Measurements from ENCODE around the gene CEP131. TPM values are rescaled to one million over a fixed set of nuclear protein-coding genes. Genes with fewer than 3 reads are reported as not detected.

The CEP131 gene
- total and polyA plus RNA-seq, 5 donors: 4.6 to 7.4 (median 5.8) TPM

DNA sequence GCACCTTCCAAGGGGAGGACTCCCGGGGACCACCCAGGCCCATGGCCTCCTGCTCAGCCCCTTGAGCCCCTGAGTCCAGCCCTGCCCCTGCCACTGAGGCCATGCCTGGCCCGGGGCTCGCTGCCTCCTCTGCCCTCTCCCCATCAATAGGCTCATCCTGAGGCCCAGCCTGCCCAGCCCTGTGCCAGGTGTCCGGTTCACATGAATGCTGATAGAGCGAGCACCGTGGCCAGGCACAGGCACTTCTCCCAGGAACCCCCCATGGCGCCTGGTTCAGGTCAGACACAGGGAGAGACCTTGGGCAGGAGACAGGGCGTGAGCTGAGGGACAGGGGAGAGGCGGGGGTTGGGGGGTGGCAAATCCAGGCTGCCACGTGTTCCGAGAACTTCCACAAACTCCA is 60.3 kb downstream of the CEP131 start:
- intact Hi-C loops (cut with DNase I): no loop called here
- no peaks in the 10 kb centered on the region for H3K9me3 ChIP-seq (ENCODE audit: control insufficient read depth, low read length)
- 85% methylated on average over 11 of the region's 11 CpGs for WGBS
- no peak overlapping the region for H3K27ac ChIP-seq (ENCODE audit: low read length)
- ATAC-seq: no peak
- H3K4me1 ChIP-seq (ENCODE audit: control insufficient read depth, insufficient read depth, low read length): no peaks in the 10 kb centered on the region
- no peaks in the 10 kb centered on the region for H3K27me3 ChIP-seq (ENCODE audit: control insufficient read depth, insufficient read depth)
- H3K4me3 ChIP-seq (ENCODE audit: low read length): no peak overlapping the region
- DNase-seq: peak in 1 of 3 donors; percentile 36

- no peak overlapping the region for H3K27ac ChIP-seq (ENCODE audit: low read length)
- DNase-seq (peak in 1 of 3 donors; percentile 59), ATAC-seq (no peak)
- intact Hi-C loops (cut with DNase I): no loop called here
- no peak overlapping the region for H3K4me3 ChIP-seq (ENCODE audit: low read length)
- H3K9me3 ChIP-seq (ENCODE audit: control insufficient read depth, low read length): no peaks in the 10 kb centered on the region
- H3K4me1 ChIP-seq (ENCODE audit: control insufficient read depth, insufficient read depth, low read length): no peaks in the 10 kb centered on the region
- 90% methylated on average over 16 of the region's 16 CpGs for WGBS
- H3K27me3 ChIP-seq (ENCODE audit: control insufficient read depth, insufficient read depth): no peaks in the 10 kb centered on the region
Measured at GRCh38 chr17:81161972-81162371, 60.8 kb downstream of the CEP131 start.

DNA sequence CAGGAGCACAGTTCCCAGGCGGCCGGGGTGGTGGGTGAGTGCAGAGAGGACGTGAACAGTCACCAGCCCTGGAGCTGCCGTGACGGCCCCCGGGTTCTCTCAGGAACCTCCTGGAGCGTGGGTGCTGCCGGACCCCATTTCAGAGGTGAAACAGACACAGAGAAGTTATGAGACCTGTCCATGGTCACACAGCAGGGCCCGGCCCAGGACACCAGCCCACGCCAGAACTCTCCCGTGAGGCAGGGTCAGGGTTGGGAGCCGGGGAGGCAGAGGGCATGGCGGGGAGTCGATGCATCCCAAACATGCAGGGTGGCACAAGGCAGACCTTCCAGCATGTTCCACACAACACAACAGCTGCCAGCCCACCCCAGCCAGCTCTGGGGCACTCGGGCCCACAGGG is 61.2 kb downstream of the CEP131 start:
- DNase-seq (peak in 2 of 3 donors; percentile 22 to 44), ATAC-seq (no peak)
- Histone ChIP-seq H3K27me3 (ENCODE audit: control insufficient read depth, insufficient read depth) (no peaks in the 10 kb centered on the region), H3K4me3 (ENCODE audit: low read length) (no peak overlapping the region), H3K9me3 (ENCODE audit: control insufficient read depth, low read length) (no peaks in the 10 kb centered on the region), H3K27ac (ENCODE audit: low read length) (no peak overlapping the region), H3K4me1 (ENCODE audit: control insufficient read depth, insufficient read depth, low read length) (no peaks in the 10 kb centered on the region)
- 94% methylated on average over 15 of the region's 15 CpGs for WGBS
- intact Hi-C loops (cut with DNase I): no loop called here

DNA sequence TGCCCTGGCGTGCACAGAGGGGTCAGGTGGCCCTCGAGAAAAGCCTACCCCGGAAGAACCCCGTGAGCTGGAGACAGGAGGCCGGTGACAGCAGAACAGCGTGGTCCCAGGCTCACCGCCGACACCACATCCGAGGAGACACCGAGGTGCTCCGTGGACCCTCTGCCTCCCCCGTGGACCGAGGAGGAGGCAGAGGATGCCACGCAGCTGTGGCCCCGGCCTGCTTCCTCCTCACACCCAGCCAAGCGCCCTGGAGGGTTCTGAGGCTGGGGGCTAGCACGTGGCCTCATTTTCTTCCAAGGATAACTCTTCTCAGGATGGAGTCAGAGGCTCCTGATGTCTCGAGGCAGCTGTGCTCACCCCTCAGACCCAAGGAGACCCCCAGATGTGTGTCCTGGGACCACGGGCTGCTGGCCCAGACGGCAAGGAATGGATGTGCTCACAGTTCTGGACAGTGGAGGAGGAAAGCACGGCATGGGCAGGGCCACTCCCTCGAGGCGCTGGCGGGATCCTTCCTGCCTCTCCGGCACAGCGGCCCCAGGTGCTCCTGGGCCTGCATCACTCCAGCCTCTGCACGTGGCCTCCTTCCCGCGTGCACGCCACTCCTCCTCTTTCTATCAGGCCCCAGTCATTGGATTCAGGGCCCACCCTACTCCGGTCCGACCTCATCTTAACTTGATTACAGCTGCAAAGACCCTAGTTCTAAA is 61.9 kb downstream of the CEP131 start:
- WGBS: 69% methylated on average over 32 of the region's 32 CpGs

DNA sequence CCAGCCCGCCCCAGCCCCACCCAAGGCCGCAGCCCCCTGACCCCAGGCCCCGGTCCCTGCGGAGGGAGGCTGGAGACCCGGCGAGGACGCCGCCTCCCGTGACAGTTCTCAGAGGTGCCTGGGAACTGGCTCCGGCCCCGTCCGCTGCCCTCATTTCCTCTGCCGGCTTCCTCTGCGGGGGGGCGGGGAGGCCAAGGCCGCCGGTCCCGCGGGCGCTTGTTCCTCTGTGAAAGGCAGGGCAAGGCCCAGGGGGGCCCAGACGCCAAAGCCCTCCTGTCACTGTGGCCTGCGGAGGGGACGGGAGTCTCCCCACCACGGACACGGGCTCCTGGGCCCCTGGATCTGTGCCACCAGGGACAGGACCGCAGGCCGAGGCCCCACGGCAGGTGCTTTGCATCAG is 62.5 kb downstream of the CEP131 start:
- Histone ChIP-seq H3K4me1 (ENCODE audit: control insufficient read depth, insufficient read depth, low read length) (no peaks in the 10 kb centered on the region), H3K27me3 (ENCODE audit: control insufficient read depth, insufficient read depth) (no peaks in the 10 kb centered on the region), H3K27ac (ENCODE audit: low read length) (no peak overlapping the region), H3K9me3 (ENCODE audit: control insufficient read depth, low read length) (no peaks in the 10 kb centered on the region), H3K4me3 (ENCODE audit: low read length) (peak overlapping the region; percentile 9)
- DNase-seq (peak; percentile 61 to 84 (median 84)), ATAC-seq (peak; percentile 17 to 66)
- intact Hi-C loops (cut with DNase I): no loop called here
- WGBS: 27% methylated on average over 28 of the region's 28 CpGs

More for the DNA sequence above, 61.9 kb downstream of the CEP131 start:
- no peak for ATAC-seq
- Histone ChIP-seq H3K4me3 (ENCODE audit: low read length) (no peak overlapping the region), H3K27me3 (ENCODE audit: control insufficient read depth, insufficient read depth) (no peaks in the 10 kb centered on the region), H3K4me1 (ENCODE audit: control insufficient read depth, insufficient read depth, low read length) (no peaks in the 10 kb centered on the region), H3K27ac (ENCODE audit: low read length) (no peak overlapping the region), H3K9me3 (ENCODE audit: control insufficient read depth, low read length) (no peaks in the 10 kb centered on the region)
- DNase-seq: peak in 2 of 3 donors; percentile 47 to 52
- intact Hi-C loops (cut with DNase I): no loop called here

DNA sequence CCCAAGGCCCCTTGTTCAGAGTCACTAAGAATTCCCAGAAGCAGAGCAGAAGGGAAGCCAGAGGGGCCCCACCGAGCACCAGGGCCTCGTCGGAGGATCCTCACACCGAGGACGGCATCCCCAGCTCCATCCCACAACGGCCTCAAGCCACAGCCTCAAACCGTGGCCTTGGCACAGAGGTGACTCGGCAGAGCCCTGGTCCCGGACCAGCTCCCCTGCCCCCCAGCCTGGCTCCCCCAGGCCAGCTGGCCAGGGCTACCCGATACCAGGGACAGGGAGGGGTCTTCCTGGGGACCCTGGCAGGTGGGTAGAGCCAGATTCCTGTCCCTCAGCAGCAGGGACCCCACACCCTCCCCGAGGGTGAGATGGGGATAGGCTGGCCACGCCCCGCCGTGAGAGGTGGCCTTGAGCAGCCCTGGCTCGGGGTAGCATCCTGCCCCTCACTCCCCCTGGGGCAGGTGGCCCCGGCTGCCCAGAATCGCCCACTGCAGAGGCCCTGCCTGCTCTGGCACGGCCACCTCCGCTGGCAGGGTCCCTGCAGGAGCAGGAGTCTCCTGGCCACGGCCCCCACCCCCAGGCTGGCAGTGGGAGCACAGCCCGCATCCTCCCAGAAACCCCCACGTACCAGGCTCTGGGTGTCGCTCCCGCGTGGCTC is 63.0 kb downstream of the CEP131 start:
- DNase-seq: peak in 1 of 3 donors; percentile 49
- 66% methylated on average over 25 of the region's 25 CpGs for WGBS
- intact Hi-C loops (cut with DNase I): loop anchor here in 1 of 4 donors (5.0 kb wide), 1 partner anchor 33 kb away; no protein-coding TSS in a partner anchor

DNA sequence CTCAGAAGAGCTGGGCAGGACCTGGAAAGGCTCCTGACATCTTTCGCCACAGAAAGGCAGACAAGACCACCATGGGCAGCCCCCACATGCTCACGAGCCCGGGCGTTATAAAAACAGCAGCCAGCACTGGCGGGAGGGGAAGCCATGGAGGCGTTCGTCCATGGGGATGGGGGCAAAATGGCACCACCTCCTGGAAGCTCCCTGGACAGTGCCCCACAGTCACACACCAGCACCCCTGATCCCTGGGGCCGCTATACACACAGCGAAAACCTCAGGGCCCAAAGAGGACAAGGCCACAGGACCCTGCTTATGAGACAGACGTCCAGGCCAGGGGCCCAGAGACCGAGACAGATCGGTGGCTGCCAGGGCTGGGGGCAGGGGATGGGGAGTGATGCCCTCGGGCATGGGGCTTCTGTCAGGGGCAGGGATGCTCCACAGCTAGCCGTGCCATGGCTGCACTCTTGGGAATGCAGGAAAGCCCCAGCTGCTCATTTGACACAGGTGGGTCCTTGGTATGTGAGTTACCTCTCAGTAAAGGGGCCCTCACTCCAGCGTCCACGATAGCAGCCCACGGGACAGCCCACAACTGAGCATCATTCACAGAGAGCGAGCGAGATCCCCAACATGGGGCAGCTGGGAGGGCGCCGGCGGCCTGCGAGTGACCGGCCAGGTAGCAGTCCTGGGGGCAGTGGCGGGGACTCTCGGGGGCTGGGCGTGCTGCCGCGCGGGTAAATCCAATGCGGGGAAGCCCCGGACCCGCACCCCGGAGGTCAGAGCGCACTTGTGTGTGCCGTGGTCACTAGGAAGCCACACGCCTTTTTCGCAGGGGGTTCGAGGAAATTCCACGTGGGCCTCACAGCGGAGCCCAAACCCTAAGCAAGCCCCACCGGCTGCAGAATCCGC is 63.8 kb downstream of the CEP131 start:
- ATAC-seq (no peak), DNase-seq (peak in 2 of 3 donors; percentile 37 to 66)
- 90% methylated on average over 43 of the region's 43 CpGs for WGBS
- no peaks in the 10 kb centered on the region for H3K27me3 ChIP-seq (ENCODE audit: control insufficient read depth, insufficient read depth)
- intact Hi-C loops (cut with DNase I): loop anchor here in 1 of 4 donors (5.0 kb wide), 1 partner anchor 33 kb away; no protein-coding TSS in a partner anchor
- no peak overlapping the region for H3K27ac ChIP-seq (ENCODE audit: low read length)
- no peaks in the 10 kb centered on the region for H3K4me1 ChIP-seq (ENCODE audit: control insufficient read depth, insufficient read depth, low read length)
- no peaks in the 10 kb centered on the region for H3K9me3 ChIP-seq (ENCODE audit: control insufficient read depth, low read length)
- H3K4me3 ChIP-seq (ENCODE audit: low read length): no peak overlapping the region

More for the DNA sequence above, 63.0 kb downstream of the CEP131 start:
- Histone ChIP-seq H3K9me3 (ENCODE audit: control insufficient read depth, low read length) (no peaks in the 10 kb centered on the region), H3K27ac (ENCODE audit: low read length) (no peak overlapping the region), H3K4me1 (ENCODE audit: control insufficient read depth, insufficient read depth, low read length) (no peaks in the 10 kb centered on the region), H3K4me3 (ENCODE audit: low read length) (peak overlapping the region; percentile 9), H3K27me3 (ENCODE audit: control insufficient read depth, insufficient read depth) (no peaks in the 10 kb centered on the region)
- peak in 1 of 2 donors; percentile 19 for ATAC-seq

- Histone ChIP-seq H3K9me3 (ENCODE audit: control insufficient read depth, low read length) (no peaks in the 10 kb centered on the region), H3K4me1 (ENCODE audit: control insufficient read depth, insufficient read depth, low read length) (no peaks in the 10 kb centered on the region), H3K27me3 (ENCODE audit: control insufficient read depth, insufficient read depth) (no peaks in the 10 kb centered on the region), H3K27ac (ENCODE audit: low read length) (no peak overlapping the region), H3K4me3 (ENCODE audit: low read length) (no peak overlapping the region)
- ATAC-seq: no peak
- peak in 2 of 3 donors; percentile 38 to 44 for DNase-seq
- 90% methylated on average over 39 of the region's 39 CpGs for WGBS
- intact Hi-C loops (cut with DNase I): loop anchor here in 1 of 4 donors (5.0 kb wide), 1 partner anchor 34 kb away; no protein-coding TSS in a partner anchor
Measured at GRCh38 chr17:81157848-81158687, 64.7 kb downstream of the CEP131 start.

GRCh38 chr17:81156866-81157805 is 65.6 kb downstream of the CEP131 start:
- intact Hi-C loops (cut with DNase I): loop anchor here in 1 of 4 donors (5.0 kb wide), 1 partner anchor 35 kb away; no protein-coding TSS in a partner anchor
- H3K4me1 ChIP-seq (ENCODE audit: control insufficient read depth, insufficient read depth, low read length): no peaks in the 10 kb centered on the region
- H3K27me3 ChIP-seq (ENCODE audit: control insufficient read depth, insufficient read depth): no peaks in the 10 kb centered on the region
- DNase-seq: peak in 2 of 3 donors; percentile 46 to 50
- no peak overlapping the region for H3K4me3 ChIP-seq (ENCODE audit: low read length)
- no peak for ATAC-seq
- H3K27ac ChIP-seq (ENCODE audit: low read length): no peak overlapping the region
- no peaks in the 10 kb centered on the region for H3K9me3 ChIP-seq (ENCODE audit: control insufficient read depth, low read length)
- WGBS: 89% methylated on average over 38 of the region's 38 CpGs
